ENCODE measurements around the gene FGFR3.

Gene FGFR3

GRCh38 chr4:1808396-1808795, 15.3 kb downstream of the FGFR3 start:
- no peak for DNase-seq (ENCODE audit: low read depth)
- TF ChIP-seq CTCF (conservative IDR thresholded peaks at IDR 0.05; ENCODE audit: low read depth, low read length) = no peak
- H3K4me3 ChIP-seq (ENCODE audit: low read length) = no peak overlapping the region

GRCh38 chr4:1808851-1809753, 16.0 kb downstream of the FGFR3 start:
- no peak overlapping the region for H3K4me3 ChIP-seq (ENCODE audit: low read length)
- DNase-seq (ENCODE audit: low read depth) = no peak
- no peak for TF ChIP-seq CTCF (conservative IDR thresholded peaks at IDR 0.05; ENCODE audit: low read depth, low read length)

- DNase-seq (ENCODE audit: low read depth) = no peak
- no peak overlapping the region for H3K4me3 ChIP-seq (ENCODE audit: low read length)
- TF ChIP-seq CTCF (conservative IDR thresholded peaks at IDR 0.05; ENCODE audit: low read depth, low read length) = peak; percentile 91
Observed at GRCh38 chr4:1809754-1810502, 16.8 kb downstream of the FGFR3 start.

- TF ChIP-seq CTCF (conservative IDR thresholded peaks at IDR 0.05; ENCODE audit: low read depth, low read length) = no peak
- no peak for DNase-seq (ENCODE audit: low read depth)
- H3K4me3 ChIP-seq (ENCODE audit: low read length) = no peak overlapping the region
Observed at GRCh38 chr4:1810765-1811164, 17.7 kb downstream of the FGFR3 start.

- DNase-seq (ENCODE audit: low read depth) = no peak
- no peak for TF ChIP-seq CTCF (conservative IDR thresholded peaks at IDR 0.05; ENCODE audit: low read depth, low read length)
- no peak overlapping the region for H3K4me3 ChIP-seq (ENCODE audit: low read length)
Observed at GRCh38 chr4:1812720-1813119, 19.6 kb downstream of the FGFR3 start.

GRCh38 chr4:1813231-1813630, 20.1 kb downstream of the FGFR3 start:
- H3K4me3 ChIP-seq (ENCODE audit: low read length) = no peak overlapping the region
- TF ChIP-seq CTCF (conservative IDR thresholded peaks at IDR 0.05; ENCODE audit: low read depth, low read length) = no peak
- DNase-seq (ENCODE audit: low read depth) = no peak

All from retinal pigment epithelial cell (primary cell).